NCI-H226 (cell line): ENCODE results near the gene BRCA2.
"Not testable (repeated sequence)": the region's sequence is repeated elsewhere in the genome, so short reads cannot be mapped to it uniquely, and the experiment has no call there.

ENCODE experiments used
- DNase-seq: peaks from one replicate; pipeline ENCODE4 v3.0.0-alpha.2; 2015

The BRCA2 gene

DNA sequence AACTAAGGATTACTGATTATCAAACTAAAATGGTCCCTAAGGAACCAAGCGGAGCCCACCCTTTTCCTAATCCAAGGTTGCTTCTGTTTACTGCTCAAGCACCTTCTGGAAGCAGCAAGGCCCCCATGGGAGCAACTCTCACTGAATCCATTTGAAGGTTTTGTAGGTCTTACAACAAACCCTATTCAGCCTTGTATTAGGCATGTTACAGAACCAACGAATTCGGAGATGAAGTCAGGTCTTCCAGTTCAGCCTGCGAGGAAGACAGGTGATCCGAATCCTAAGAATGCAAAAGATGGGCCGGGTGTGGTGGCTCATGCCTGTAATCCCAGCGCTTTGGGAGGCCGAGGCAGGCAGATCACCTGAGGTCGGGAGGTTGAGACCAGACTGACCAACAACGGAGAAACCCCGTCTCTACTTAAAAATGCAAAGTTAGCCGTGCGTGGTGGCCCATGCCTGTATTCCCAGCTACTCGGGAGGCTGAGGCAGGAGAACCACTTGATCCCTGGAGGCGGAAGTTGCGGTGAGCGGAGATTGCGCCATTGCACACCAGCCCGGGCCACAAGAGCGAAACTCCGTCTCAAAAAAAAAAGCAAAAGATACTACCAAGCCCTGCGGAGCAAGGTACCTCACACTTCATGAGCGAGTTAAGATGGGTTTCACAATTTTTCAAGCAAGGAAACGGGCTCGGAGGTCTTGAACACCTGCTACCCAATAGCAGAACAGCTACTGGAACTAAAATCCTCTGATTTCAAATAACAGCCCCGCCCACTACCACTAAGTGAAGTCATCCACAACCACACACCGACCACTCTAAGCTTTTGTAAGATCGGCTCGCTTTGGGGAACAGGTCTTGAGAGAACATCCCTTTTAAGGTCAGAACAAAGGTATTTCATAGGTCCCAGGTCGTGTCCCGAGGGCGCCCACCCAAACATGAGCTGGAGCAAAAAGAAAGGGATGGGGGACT lies 754 bp upstream of the BRCA2 start:
- peak; percentile 14 for DNase-seq

GRCh38 chr13:32316028-32316339 lies 676 bp downstream of the BRCA2 start:
- DNase-seq = no peak

- no peak for DNase-seq
These were observed 1.2 kb downstream of the BRCA2 start for GRCh38 chr13:32316501-32316900.

GRCh38 chr13:32317716-32318465 lies 2.6 kb downstream of the BRCA2 start:
- no peak for DNase-seq

DNA sequence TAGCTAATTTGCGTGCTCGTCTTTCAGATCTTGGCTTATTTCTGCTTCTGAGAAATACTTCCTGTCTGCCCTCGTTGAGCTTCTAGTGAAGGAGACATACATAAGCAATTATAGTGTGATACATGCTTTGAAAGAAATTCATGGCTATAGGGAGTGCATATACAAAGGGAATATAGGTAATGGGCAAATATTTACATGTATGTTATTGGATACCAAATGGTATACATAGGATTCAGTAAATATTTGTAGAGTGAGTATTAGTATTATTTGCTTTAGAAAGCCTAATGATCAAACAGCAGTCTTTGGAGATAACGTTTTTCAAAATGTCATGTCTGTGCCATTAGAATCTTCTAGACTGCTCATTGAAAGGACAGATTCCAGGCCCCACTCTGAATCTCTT lies 5.2 kb downstream of the BRCA2 start:
- DNase-seq = no peak

DNA sequence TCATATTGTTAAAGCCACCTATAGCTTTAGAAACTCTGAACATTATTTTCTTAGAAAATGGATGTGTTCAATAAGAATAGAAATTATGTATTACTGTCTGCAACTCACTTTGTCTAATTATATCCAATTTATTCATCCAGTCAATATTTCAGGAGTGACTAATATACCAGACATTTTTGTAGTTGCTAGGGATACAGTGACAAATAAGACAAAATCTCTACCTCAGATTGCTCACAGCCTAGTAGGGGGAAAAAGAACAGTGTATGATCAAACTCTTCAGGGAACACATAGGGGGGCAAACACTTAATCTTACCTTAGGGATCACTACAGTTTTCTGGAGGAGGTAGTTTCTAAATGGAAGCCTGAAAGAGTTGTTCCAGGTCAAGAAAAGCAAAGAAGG lies 8.6 kb downstream of the BRCA2 start:
- DNase-seq = no peak

DNA sequence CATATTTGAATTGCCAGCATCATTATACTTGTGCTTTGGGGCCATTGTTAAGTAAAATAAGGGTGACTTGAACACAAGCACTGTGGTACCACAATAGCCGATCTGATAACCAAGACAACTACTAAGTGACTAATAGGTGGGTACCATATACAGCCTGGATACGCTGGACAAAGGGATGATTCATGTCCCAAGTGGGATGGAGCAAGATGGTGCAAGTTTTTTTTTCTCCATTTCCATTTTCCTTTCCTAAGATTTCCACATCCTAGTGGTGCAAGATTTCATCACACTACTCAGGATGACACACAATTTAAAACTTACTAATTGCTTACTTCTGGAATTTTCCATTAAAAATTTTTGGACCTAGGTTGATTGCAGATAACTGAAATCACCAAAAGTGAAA lies 15.1 kb downstream of the BRCA2 start:
- DNase-seq = peak; percentile 3

DNA sequence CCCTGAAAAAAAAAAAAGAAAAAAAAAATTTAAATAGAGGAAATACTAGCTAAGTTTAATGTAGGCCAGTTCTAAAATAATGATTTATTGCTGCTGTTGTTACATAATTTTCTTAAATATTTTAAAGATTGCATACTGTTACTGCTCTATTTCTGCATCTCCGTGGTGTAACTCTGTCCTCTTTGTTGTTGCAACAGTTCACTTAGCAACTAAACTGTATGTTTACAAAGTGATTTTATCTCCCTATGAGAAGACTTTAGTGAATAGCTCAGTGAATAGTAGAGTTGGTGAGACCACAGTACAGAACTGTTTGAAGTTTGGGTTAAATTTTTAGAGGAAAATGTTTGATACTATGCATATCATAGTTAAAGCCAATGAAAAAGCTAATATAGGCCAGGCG lies 19.4 kb downstream of the BRCA2 start:
- DNase-seq = no peak

DNA sequence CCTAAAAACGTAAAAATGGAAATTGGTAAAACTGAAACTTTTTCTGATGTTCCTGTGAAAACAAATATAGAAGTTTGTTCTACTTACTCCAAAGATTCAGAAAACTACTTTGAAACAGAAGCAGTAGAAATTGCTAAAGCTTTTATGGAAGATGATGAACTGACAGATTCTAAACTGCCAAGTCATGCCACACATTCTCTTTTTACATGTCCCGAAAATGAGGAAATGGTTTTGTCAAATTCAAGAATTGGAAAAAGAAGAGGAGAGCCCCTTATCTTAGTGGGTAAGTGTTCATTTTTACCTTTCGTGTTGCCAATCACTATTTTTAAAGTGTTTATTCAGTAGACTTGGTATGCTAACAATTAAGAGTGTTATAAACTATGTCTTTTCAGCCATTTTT lies 25.6 kb downstream of the BRCA2 start:
- DNase-seq = no peak

DNA sequence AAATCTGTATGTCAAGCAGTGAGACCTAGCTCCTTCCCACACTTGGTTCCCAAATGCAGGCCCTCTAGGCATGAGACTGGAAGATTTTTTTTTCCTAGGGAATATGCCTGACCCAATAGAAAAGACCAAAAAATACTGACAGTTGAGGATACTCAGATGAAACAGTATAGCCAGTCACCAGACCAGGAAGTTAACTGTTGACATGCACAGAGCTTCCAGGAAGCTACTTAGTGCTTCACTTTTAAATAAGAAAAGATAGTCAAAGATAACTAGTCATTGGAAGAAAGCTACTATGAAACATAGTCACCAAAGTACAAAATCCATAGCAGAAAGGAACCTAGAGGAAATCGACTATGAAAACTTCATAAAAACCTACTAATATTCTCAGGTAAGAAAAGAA lies 32.3 kb downstream of the BRCA2 start:
- no peak for DNase-seq

DNA sequence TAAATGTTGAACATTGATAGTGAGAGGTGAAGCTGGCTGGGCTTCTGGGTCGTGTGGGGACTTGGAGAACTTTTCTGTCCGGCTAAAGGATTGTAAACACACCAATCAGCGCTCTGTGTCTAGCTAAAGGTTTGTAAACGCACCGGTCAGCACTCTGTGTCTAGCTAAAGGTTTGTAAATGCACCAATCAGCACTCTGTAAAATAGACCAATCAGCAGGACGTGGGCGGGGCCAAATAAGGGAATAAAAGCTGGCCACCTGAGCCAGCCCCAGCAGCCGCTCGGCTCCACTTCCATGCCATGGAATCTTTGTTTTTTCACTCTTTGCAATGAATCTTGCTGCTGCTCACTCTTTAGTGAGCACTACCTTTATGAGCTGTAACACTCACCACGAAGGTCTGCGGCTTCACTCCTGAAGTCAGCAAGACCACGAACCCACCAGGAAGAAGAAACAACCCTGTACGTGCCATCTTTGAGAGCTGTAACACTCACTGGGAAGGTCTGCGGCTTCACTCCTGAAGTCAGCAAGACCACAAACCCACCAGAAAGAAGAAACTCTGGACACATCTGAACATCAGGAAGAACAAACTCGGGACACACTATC lies 35.6 kb downstream of the BRCA2 start:
- DNase-seq = not testable (repeated sequence)

DNA sequence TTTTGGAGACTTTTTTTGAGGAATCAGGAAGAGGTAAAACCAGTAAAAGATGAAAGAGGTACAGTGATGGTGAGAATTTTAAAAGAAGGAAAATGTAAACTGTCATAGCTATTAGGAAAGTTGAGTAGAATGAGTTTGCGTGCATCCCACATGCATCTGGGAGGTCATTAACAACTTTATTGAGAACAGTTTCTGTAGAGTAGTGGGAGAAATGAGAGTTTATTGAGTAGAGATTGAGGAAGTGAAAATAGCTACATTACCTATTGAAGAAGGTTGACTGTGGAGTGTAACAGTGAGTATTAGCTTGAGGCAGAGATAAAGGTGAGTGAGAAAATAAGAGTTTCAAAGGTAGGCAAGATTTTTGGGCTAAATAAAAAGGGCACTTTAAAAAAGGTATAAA lies 38.7 kb downstream of the BRCA2 start:
- DNase-seq = no peak

DNA sequence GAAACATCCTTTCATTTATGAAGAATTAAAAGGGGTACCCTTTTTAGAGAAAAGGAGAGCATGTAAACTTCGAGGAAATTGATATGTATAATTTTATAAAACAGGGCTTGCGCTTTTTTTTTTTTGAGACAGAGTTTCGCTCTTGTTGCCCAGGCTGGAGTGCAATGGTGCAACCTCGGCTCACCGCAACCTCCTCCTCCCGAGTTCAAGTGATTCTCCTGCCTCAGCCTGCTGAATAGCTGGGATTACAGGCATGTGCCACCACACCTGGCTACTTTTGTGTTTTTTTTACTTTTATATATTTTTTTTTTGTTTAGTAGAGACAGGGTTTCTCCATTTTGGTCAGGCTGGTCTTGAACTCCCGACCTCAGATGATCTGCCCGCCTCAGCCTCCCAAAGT lies 40.6 kb downstream of the BRCA2 start:
- not testable (repeated sequence) for DNase-seq

GRCh38 chr13:32362574-32362973 lies 47.3 kb downstream of the BRCA2 start:
- DNase-seq = no peak

DNA sequence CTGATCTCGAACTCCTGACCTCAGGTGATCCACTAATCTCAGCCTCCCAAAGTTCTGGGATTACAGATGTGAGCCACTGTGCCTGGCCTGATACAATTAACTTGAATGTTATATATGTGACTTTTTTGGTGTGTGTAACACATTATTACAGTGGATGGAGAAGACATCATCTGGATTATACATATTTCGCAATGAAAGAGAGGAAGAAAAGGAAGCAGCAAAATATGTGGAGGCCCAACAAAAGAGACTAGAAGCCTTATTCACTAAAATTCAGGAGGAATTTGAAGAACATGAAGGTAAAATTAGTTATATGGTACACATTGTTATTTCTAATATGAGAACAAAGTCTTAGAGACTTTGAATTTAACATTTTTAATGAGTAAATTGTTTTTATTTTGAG lies 55.5 kb downstream of the BRCA2 start:
- DNase-seq = no peak

- no peak for DNase-seq
These were observed 61.5 kb downstream of the BRCA2 start for GRCh38 chr13:32376642-32377415.

- DNase-seq = no peak
These were observed 62.7 kb downstream of the BRCA2 start for GRCh38 chr13:32378012-32378411.

DNA sequence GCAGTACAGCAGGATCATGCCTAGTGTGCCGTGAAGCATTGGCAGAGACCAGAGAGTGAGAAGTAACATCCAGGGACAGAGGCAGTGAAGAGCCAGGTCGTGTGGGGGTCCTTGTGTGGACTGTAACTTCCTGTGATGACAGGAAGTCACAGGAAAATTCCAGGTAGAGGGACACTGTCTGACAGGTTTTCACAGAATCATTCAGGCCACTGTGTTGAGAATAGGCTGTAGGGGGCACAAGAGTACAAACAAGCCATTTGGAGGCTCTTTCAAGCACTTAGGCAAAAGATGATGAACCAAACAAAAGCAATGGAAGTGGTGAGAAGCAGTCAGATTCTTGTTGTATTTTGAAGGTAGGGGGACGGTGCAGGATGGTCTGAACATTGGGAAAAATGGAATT lies 66.2 kb downstream of the BRCA2 start:
- DNase-seq = no peak

DNA sequence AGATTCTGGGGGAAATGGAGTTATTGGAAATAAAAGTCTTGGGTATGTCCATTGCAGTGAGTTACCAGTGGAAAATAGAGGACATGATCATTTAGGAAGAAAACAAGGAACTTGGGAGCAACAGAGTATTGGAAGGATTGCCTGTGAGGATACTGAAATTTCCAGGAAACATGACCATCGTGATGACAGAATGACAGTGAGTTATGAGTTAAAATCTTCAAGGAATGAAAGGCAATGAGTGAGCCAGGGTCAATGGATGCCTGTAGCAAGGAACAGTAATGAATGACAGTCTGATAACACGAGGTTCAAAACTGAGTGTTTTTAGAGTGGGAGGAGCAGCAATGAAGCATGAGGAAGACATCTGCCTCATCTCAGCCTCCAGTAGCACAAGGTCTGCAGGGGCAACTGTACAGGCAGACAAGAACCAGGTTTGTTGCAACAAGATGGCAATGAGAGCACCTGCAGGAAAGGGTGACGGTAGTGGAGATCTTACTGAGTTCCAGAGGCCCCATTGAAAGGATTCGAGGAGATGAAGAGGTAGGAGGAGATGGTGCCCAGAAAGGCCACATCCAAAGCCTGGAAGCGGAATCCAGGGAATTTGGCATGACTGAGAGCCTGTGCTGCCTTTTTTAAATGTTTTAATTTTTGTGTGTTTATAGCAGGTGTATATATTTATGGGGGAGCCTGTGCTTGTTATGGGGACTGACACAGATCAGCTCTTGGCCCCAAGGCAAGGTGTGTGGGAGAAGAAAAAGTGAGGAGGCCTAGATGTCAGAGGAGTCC lies 68.7 kb downstream of the BRCA2 start:
- DNase-seq = no peak

DNA sequence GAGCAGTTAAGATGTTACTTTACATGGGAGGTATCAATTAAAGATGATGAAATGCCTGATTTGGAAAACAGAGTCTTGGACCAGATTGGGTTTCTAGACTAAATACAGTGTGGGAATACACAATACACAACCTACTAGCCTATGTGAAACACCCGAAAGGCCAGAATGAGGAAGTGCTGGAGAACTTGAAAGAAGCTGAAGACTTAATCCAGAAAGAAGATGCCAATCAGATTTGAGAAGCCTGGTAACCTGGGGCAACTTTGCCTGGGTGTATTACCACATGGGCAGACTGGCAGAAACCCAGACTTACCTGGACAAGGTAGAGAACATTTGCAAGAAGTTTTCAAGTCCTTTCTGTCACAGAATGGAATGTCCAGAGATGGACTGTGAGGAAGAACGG lies 69.4 kb downstream of the BRCA2 start:
- no peak for DNase-seq

- DNase-seq = no peak
These were observed 70.1 kb downstream of the BRCA2 start for GRCh38 chr13:32385410-32385809.

DNA sequence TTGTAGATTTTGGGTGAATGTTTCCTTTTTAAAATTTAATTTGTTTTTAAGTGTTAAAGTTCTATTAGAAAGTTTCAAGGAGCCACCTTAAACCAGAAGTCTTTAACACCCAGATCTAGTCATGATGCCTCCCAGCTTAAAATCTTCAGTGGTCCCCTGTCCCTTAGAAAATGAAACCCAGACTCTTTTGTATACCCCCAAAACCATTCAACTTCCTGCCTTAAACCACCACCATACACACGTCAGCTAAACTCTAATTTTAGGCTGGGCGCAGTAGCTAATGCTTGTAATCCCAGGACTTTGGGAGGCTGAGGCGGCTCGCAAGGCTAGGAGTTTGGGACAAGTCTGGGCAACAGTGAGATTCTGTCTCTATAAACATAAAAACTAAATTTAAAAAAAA lies 74.7 kb downstream of the BRCA2 start:
- DNase-seq = no peak
